UCSD-AML1 (cell line): Measurements from ENCODE around the gene HMOX2.

ENCODE experiments used
- DNase-seq: peaks from one replicate; lab custom pipeline; 2025; ENCODE audit not compliant: unreplicated experiment; lab: John Stamatoyannopoulos, UW

HMOX2 gene

GRCh38 chr16:4552541-4552940, 76.3 kb downstream of the HMOX2 start:
- no peak for DNase-seq

- DNase-seq: no peak
Measured at GRCh38 chr16:4556112-4556511, 79.9 kb downstream of the HMOX2 start, which contains the start of gene C16orf96. C16orf96 (plus strand) TSS chr16:4556340; CDS start chr16:4556490, 150 bp downstream.

DNA sequence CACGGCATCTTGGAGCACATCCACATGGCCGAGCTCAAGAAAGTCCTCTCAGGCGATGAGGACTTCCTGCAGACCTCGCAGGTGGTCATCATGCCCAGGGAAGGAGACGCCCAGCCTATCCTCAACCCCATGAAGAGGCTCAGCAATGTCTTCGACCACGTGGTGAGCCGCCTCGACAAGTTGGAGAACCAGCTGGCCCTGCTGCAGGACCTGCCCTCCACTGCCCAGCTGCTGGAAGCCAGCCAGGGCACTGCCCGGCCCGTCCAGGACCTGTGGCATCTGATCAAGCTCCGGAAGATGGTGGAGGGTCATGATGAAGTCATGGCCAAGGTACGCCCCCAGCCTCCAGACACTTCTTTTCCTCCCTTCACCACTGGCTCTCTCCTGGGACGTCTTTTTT, 80.4 kb downstream of the HMOX2 start:
- DNase-seq: no peak

GRCh38 chr16:4557973-4558372, 81.8 kb downstream of the HMOX2 start:
- no peak for DNase-seq
